ENCODE data around the gene CNGA1. TPM values are rescaled to one million over a fixed set of nuclear protein-coding genes. Genes with fewer than 3 reads are reported as not detected.
"Not testable (repeated sequence)": the region's sequence is repeated elsewhere in the genome, so short reads cannot be mapped to it uniquely, and the experiment has no call there.

The CNGA1 gene
- total and polyA plus RNA-seq, 11 donors, result 0.19 to 1.9 (median 0.71) TPM; not detected in 3

DNA sequence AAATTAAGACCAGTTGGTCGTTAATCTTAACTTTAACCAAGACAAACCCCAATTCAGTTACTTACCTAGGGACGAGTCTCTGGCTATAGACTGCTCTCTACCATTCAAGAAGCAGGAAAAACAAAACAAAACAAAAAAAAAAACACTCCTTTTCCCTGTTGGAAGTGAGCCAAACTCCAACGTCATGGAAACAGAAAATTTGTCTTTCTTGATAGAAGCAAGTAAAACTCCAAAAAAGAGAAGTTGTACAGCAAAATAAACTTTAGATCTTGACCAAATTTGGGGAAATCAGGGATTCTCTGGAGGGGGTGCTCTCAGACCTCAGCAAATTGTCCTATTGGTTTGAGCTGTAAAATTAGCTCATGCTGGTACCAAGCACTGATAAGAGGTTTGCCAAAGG, 3.7 kb downstream of the CNGA1 start:
- WGBS, 4 donors, result 36 to 62% (median 54%) methylated on average over 3 of the region's 3 CpGs

DNA sequence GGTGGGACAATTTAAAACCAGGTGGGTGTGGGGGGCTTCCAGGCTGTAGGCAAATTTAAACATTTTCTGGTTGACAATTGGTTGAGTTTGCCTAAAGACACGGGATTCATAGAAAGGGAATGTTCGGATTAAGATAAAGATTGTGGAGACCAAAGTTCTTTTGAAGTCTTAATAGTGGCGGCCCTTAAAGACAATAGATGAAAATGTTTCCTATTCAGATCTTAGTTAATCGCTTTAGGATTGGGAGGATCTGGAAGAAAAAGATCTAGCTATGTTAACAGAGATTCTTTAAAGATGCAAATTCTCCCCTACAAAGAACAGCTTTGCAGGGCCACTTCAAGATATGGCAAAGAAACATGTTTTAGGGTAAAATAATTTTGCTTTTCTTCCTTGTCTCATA, 4.8 kb downstream of the CNGA1 start:
- Histone ChIP-seq H3K4me1 (peaks cover 0 to 10% (median 4%) of the 10 kb centered on the region in 12 donors), H3K9me3 (peaks cover 0 to 22% (median 10%) of the 10 kb centered on the region in 12 donors), H3K36me3 (no peaks in the 10 kb centered on the region), H3K27me3 (peaks cover 0 to 17% (median 3%) of the 10 kb centered on the region in 9 donors), H3K4me3 (peak overlapping the region in 1 of 12 donors; percentile 16), H3K27ac (no peak overlapping the region)
- intact Hi-C loops (cut with DNase I), result no loop called here
- ATAC-seq, result no peak
- DNase-seq, result no peak
- TF ChIP-seq POLR2A (IDR thresholded peaks at IDR 0.05), result no peak
- TF ChIP-seq, protein P1, sequence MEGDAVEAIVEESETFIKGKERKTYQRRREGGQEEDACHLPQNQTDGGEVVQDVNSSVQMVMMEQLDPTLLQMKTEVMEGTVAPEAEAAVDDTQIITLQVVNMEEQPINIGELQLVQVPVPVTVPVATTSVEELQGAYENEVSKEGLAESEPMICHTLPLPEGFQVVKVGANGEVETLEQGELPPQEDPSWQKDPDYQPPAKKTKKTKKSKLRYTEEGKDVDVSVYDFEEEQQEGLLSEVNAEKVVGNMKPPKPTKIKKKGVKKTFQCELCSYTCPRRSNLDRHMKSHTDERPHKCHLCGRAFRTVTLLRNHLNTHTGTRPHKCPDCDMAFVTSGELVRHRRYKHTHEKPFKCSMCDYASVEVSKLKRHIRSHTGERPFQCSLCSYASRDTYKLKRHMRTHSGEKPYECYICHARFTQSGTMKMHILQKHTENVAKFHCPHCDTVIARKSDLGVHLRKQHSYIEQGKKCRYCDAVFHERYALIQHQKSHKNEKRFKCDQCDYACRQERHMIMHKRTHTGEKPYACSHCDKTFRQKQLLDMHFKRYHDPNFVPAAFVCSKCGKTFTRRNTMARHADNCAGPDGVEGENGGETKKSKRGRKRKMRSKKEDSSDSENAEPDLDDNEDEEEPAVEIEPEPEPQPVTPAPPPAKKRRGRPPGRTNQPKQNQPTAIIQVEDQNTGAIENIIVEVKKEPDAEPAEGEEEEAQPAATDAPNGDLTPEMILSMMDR (IDR thresholded peaks at IDR 0.05), result no peak
- WGBS, 4 donors, result 83 to 89% (median 87%) methylated on average over 4 of the region's 4 CpGs

More for the DNA sequence above, 3.7 kb downstream of the CNGA1 start:
- DNase-seq (peak in 1 of 5 donors; percentile 11), ATAC-seq (no peak)
- Histone ChIP-seq H3K27me3 (peaks cover 0 to 26% (median 8%) of the 10 kb centered on the region in 9 donors), H3K36me3 (no peaks in the 10 kb centered on the region), H3K4me3 (peak overlapping the region in 1 of 12 donors; percentile 17), H3K4me1 (peaks cover 0 to 18% (median 8%) of the 10 kb centered on the region in 12 donors), H3K9me3 (peaks cover 0 to 12% (median 6%) of the 10 kb centered on the region in 12 donors), H3K27ac (peak overlapping the region in 2 of 12 donors; percentile 15 to 26)
- TF ChIP-seq POLR2A (IDR thresholded peaks at IDR 0.05), result no peak
- TF ChIP-seq, protein P1 (IDR thresholded peaks at IDR 0.05), result no peak
- intact Hi-C loops (cut with DNase I), result no loop called here

- H3K27me3 ChIP-seq; H3K27ac ChIP-seq; ATAC-seq; intact Hi-C loops (cut with DNase I); H3K36me3 ChIP-seq; H3K4me3 ChIP-seq; DNase-seq; H3K4me1 ChIP-seq: not testable (repeated sequence)
- 71 to 87% (median 82%) methylated on average over 6 of the region's 6 CpGs for WGBS, 4 donors
- H3K9me3 ChIP-seq, result peaks cover 0 to 29% (median 16%) of the 10 kb centered on the region in 12 donors
These were observed 5.6 kb downstream of the CNGA1 start for GRCh38 chr4:48010906-48011305.

DNA sequence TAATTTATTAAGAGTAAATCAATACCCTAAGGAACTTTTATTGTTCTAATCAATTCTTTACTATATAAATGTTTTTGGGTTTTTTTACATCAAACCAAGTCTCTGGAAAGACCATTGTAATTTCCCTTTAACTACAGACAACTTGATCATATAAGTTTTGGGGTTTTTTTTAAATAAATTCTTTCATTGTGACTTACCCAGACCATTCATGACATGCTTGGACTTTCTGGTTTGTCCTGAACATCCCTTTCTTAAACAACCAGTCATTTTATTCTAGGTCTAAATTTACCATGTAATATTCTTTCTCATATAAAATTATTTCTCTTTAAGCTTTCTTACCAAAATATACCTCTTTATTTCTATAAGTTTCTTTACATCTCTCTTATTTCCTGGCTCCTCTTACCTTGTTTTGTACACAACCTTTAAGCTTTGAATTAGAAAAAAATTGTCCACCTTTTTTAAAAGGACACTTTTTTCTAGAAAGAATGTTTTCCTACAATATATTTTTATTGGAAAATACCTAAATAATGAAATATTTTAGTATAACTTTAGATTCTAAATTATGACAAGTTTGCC, 8.4 kb downstream of the CNGA1 start:
- Histone ChIP-seq H3K4me3 (no peak overlapping the region), H3K9me3 (peaks cover 0 to 38% (median 23%) of the 10 kb centered on the region in 12 donors), H3K4me1 (no peaks in the 10 kb centered on the region), H3K27me3 (no peaks in the 10 kb centered on the region), H3K36me3 (no peaks in the 10 kb centered on the region), H3K27ac (no peak overlapping the region)
- TF ChIP-seq POLR2A (IDR thresholded peaks at IDR 0.05), result no peak
- TF ChIP-seq, protein P1 (IDR thresholded peaks at IDR 0.05), result no peak
- ATAC-seq (no peak), DNase-seq (no peak)
- intact Hi-C loops (cut with DNase I), result no loop called here

DNA sequence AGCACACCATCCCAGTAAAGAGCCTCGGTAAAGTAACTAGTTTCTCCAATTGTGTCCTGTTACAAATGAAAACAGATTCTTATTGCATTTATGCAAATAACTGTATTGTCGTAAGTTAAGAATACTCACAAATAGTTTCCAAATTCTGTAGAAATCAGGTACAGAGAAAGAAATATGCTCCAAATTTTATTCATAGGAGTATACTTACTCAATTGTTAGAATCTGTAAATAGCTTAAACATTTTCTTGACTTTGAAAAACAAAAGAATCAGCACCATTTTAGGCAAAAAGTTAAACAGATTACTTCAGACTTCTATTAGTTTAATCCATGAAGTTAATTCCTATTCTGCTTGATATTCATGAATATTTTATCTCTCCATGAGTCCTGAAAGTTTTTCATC, 10.7 kb downstream of the CNGA1 start:
- H3K27ac ChIP-seq, result no peak overlapping the region
- no peaks in the 10 kb centered on the region for H3K36me3 ChIP-seq
- 92 to 96% (median 94%) methylated on average over 2 of the region's 2 CpGs for WGBS, 4 donors
- DNase-seq (no peak), ATAC-seq (no peak)
- H3K4me3 ChIP-seq, result no peak overlapping the region
- no peaks in the 10 kb centered on the region for H3K4me1 ChIP-seq
- intact Hi-C loops (cut with DNase I), result no loop called here
- TF ChIP-seq, protein P1 (IDR thresholded peaks at IDR 0.05), result no peak
- no peak for TF ChIP-seq POLR2A (IDR thresholded peaks at IDR 0.05)
- H3K9me3 ChIP-seq, result peaks cover 0 to 38% (median 23%) of the 10 kb centered on the region in 12 donors
- no peaks in the 10 kb centered on the region for H3K27me3 ChIP-seq

All from heart left ventricle (tissue), 16 donors.